Keratinocyte (primary cell): Measurements from ENCODE around the gene CRTAP. TPM values are rescaled to one million over a fixed set of nuclear protein-coding genes. Genes with fewer than 3 reads are reported as not detected.

Source experiments
- DNase-seq: peaks from one replicate; pipeline ENCODE4 v3.0.0-alpha.2; 2011; ENCODE audit warnings: low read depth, missing footprints, low spot score
- FAIRE-seq: peaks from 2 replicates; lab custom pipeline; 2011; peaks lifted over from hg19 to GRCh38; lab: Jason Lieb, UNC
- H2AFZ ChIP-seq: 2 replicates; pipeline ENCODE4 v1.6.0; 2012; ENCODE audit warnings: low read length, control low read depth, inconsistent platforms; ENCODE audit not compliant: control insufficient read depth
- H3K27ac ChIP-seq: 2 replicates; pipeline ENCODE4 v1.5.1; 2011; ENCODE audit warnings: low read length; ENCODE audit not compliant: control insufficient read depth, insufficient read depth
- H3K27me3 ChIP-seq: 3 replicates; pipeline ENCODE4 v1.6.0; 2011; ENCODE audit warnings: low read length; ENCODE audit not compliant: control insufficient read depth, insufficient read depth; ENCODE audit errors: extremely low read depth
- H3K36me3 ChIP-seq, 2 experiments: 2 replicates in 1 of 2; 3 replicates in 1 of 2; pipeline ENCODE4 v1.5.1; 2011; ENCODE audit warnings: low read length in 2 of 2, mild to moderate bottlenecking in 1 of 2; ENCODE audit not compliant: control insufficient read depth in 2 of 2, insufficient read depth in 2 of 2; ENCODE audit errors: extremely low read depth in 1 of 2
- H3K4me1 ChIP-seq: 3 replicates; pipeline ENCODE4 v1.5.1; 2011; ENCODE audit warnings: low read length; ENCODE audit not compliant: control insufficient read depth, insufficient read depth; ENCODE audit errors: extremely low read depth
- H3K4me2 ChIP-seq: 3 replicates; pipeline ENCODE4 v1.6.0; 2011; ENCODE audit warnings: low read depth, low read length; ENCODE audit not compliant: control insufficient read depth, insufficient read depth; ENCODE audit errors: extremely low read depth
- H3K4me3 ChIP-seq, 3 experiments: fragments of 200-600 bp in 1 of 3; sonication (generic) in 1 of 3; 2 replicates in 2 of 3; 3 replicates in 1 of 3; pipeline ENCODE4 v1.5.1; 2011 to 2016; ENCODE audit warnings: low read length in 3 of 3, mild to moderate bottlenecking in 3 of 3, control low read depth in 2 of 3, inconsistent platforms in 1 of 3, low read depth in 1 of 3, mixed read lengths in 1 of 3, mixed run types in 1 of 3, moderate library complexity in 1 of 3; ENCODE audit not compliant: control insufficient read depth in 2 of 3, insufficient read depth in 2 of 3; ENCODE audit errors: extremely low read depth in 1 of 3
- H3K79me2 ChIP-seq: 2 replicates; pipeline ENCODE4 v1.6.0; 2012; ENCODE audit warnings: low read length; ENCODE audit not compliant: control insufficient read depth, insufficient read depth
- H3K9ac ChIP-seq: 3 replicates; pipeline ENCODE4 v1.6.0; 2011; ENCODE audit warnings: low read length; ENCODE audit not compliant: control insufficient read depth, insufficient read depth; ENCODE audit errors: extremely low read depth
- H3K9me1 ChIP-seq: 3 replicates; pipeline ENCODE4 v1.6.0; 2011; ENCODE audit warnings: low read length; ENCODE audit not compliant: control insufficient read depth, insufficient read depth; ENCODE audit errors: extremely low read depth
- H3K9me3 ChIP-seq: 2 replicates; pipeline ENCODE4 v1.5.1; 2012; ENCODE audit warnings: low read depth, low read length; ENCODE audit not compliant: control insufficient read depth
- H4K20me1 ChIP-seq: 3 replicates; pipeline ENCODE4 v1.6.0; 2011; ENCODE audit warnings: low read length; ENCODE audit not compliant: control insufficient read depth, insufficient read depth; ENCODE audit errors: extremely low read depth
- EZH2 ChIP-seq: IDR thresholded peaks from one replicate; pipeline ENCODE4 v1.6.1; 2012; ENCODE audit warnings: inconsistent platforms, mild to moderate bottlenecking, low read length, moderate library complexity
- dilution Hi-C: fragments of 300-500 bp; cut with MboI; formaldehyde crosslinking; loops from one replicate; pipeline ENCODE4 v1.7.0; 2020; ENCODE audit warnings: low sequenced_read_pairs; ENCODE audit not compliant: extremely low pct_ligation_motif_present
- polyA plus RNA-seq, 5 experiments: library from polyadenylated mRNA; depleted of rRNA in 3 of 5; stranded (reverse) in 3 of 5; stranded (forward) in 1 of 5; unstranded in 1 of 5; fragments of >200 nt; gene quantifications; 1 replicate in 1 of 5; 2 replicates in 3 of 5; 3 replicates in 1 of 5; pipeline versions ENCODE4 v1.2.1 to v1.2.3, GENCODE V29; 2011 to 2012; ENCODE audit warnings: missing spikeins in 2 of 5, low read depth in 1 of 5, low replicate concordance in 1 of 5
- TF ChIP-seq, protein P1 (sequence below), 3 experiments: IDR thresholded peaks in 1 of 3; conservative IDR thresholded peaks in 1 of 3; optimal IDR thresholded peaks in 1 of 3; 2 replicates in 2 of 3; 3 replicates in 1 of 3; pipeline versions ENCODE3 to v1.5.1; 2011; ENCODE audit warnings: low read length in 3 of 3, mild to moderate bottlenecking in 3 of 3, moderate library complexity in 2 of 3, control low read depth in 1 of 3, inconsistent platforms in 1 of 3; ENCODE audit not compliant: insufficient read depth in 2 of 3; ENCODE audit errors: extremely low read depth in 1 of 3

The CRTAP gene
- polyA plus RNA-seq, 1 donor (not counting 4 experiments of a cell fraction or from before 2014, with no cell fraction given) = 170 TPM

DNA sequence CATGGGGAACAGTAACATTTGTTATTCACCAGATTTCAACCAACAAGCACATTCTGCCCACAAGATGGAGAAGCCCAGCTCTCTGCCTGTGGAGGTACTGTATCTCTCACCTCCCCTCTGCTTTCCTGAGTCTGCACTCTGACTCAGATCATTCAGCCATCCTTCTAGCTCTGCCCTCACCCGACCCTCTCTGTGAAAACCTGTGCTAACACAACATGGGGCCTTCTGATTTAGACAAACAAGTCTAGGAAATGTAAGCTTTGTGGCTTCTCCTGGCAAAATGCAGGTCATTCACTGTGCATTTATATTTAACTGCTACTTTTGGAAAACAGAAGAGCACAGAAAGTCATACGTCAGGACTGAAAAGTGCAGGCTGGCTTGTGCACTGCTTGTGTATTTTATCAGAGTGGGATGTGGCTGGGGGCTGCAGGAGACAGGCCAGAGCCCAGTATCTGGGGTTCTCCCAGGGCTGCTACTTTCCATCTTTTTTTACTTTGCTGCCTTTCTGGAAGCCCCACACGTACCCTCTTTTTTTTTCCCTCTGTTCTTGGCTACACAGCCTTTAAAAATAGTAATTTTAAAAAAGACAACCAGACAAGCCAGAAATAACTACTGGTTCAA, 54.0 kb downstream of the CRTAP start:
- TF ChIP-seq, protein P1, sequence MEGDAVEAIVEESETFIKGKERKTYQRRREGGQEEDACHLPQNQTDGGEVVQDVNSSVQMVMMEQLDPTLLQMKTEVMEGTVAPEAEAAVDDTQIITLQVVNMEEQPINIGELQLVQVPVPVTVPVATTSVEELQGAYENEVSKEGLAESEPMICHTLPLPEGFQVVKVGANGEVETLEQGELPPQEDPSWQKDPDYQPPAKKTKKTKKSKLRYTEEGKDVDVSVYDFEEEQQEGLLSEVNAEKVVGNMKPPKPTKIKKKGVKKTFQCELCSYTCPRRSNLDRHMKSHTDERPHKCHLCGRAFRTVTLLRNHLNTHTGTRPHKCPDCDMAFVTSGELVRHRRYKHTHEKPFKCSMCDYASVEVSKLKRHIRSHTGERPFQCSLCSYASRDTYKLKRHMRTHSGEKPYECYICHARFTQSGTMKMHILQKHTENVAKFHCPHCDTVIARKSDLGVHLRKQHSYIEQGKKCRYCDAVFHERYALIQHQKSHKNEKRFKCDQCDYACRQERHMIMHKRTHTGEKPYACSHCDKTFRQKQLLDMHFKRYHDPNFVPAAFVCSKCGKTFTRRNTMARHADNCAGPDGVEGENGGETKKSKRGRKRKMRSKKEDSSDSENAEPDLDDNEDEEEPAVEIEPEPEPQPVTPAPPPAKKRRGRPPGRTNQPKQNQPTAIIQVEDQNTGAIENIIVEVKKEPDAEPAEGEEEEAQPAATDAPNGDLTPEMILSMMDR (optimal IDR thresholded peaks at IDR 0.05 in 1 of 3, IDR thresholded peaks at IDR 0.05 in 1 of 3, conservative IDR thresholded peaks at IDR 0.05 in 1 of 3; ENCODE audit: extremely low read depth in 1 of 3, insufficient read depth in 2 of 3, low read length in 3 of 3) = no peak
- TF ChIP-seq EZH2 = no peak
- Histone ChIP-seq H3K4me1 (no peaks in the 10 kb centered on the region), H2AFZ (no peak overlapping the region), H3K36me3 (no peaks in the 10 kb centered on the region), H3K9me1 (no peaks in the 10 kb centered on the region), H3K79me2 (no peaks in the 10 kb centered on the region), H3K27ac (no peak overlapping the region), H3K4me3 (no peak overlapping the region), H3K9me3 (no peaks in the 10 kb centered on the region), H3K9ac (no peak overlapping the region), H4K20me1 (no peaks in the 10 kb centered on the region), H3K4me2 (no peak overlapping the region), H3K27me3 (no peaks in the 10 kb centered on the region)
- DNase-seq = no peak
- FAIRE-seq = no peak
- dilution Hi-C loops = no loop called here

DNA sequence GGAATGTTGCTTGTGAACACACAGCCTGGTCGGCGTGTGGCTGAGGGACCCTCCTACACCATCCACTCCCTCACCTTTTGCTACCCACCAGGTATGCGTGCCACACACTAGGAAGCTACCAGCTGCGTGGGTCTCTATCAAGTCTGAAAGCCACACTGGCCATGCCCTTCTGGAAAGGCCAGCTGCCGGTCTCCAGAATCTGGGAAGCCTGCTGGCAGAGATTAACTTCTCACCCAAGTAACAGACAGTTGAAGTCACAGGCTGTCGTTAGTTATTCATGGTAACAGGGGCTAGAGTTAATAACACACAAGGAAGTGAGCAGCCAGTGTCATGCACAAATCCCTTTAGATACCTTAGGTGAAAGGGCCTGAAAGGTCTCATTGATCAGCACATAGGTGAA, 56.7 kb downstream of the CRTAP start:
- no peak overlapping the region for H3K4me2 ChIP-seq
- H3K27me3 ChIP-seq = peaks cover 6% of the 10 kb centered on the region
- H2AFZ ChIP-seq = no peak overlapping the region
- no peaks in the 10 kb centered on the region for H3K36me3 ChIP-seq
- H4K20me1 ChIP-seq = no peaks in the 10 kb centered on the region
- H3K79me2 ChIP-seq = no peaks in the 10 kb centered on the region
- H3K9ac ChIP-seq = no peak overlapping the region
- H3K9me3 ChIP-seq = no peaks in the 10 kb centered on the region
- FAIRE-seq (no peak), DNase-seq (no peak)
- TF ChIP-seq EZH2 = no peak
- TF ChIP-seq, protein P1 (optimal IDR thresholded peaks at IDR 0.05 in 1 of 3, IDR thresholded peaks at IDR 0.05 in 1 of 3, conservative IDR thresholded peaks at IDR 0.05 in 1 of 3; ENCODE audit: extremely low read depth in 1 of 3, insufficient read depth in 2 of 3, low read length in 3 of 3) = no peak
- no peaks in the 10 kb centered on the region for H3K4me1 ChIP-seq
- H3K9me1 ChIP-seq = no peaks in the 10 kb centered on the region
- dilution Hi-C loops = no loop called here
- no peak overlapping the region for H3K4me3 ChIP-seq
- H3K27ac ChIP-seq = no peak overlapping the region
